Stimulated activated CD8-positive, alpha-beta memory T cell treated with anti-CD3 and anti-CD28 coated beads, Interleukin-7, amount 100 ng/mL, for 24 hours (primary cell): ENCODE measurements around the gene CD109.
"Not testable (repeated sequence)": the region's sequence is repeated elsewhere in the genome, so short reads cannot be mapped to it uniquely, and the experiment has no call there.

ENCODE experiments used
- DNase-seq: peaks from one replicate; pipeline ENCODE4 v3.0.0-alpha.2; 2020; ENCODE audit warnings: low read depth

The CD109 gene

DNA sequence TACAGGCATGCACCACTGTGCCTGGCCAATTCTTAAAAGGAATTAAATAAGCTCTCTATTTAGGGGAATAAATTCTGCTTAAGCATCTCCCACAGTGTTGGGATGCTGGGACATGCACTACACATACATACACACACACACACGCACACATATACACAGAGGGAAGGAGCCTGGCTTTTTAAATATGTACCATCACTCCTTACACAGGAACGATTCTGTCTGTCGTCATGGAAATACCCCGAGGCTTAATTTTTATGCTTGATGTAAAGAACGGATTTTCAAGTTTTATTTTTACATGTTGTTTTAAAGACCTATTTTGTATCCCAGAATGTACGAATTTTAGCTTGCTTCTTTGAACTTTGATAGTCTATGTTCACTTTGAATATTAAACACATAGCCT is 95.3 kb downstream of the CD109 start:
- DNase-seq, result no peak

GRCh38 chr6:73792738-73793137 is 96.7 kb downstream of the CD109 start:
- no peak for DNase-seq

DNA sequence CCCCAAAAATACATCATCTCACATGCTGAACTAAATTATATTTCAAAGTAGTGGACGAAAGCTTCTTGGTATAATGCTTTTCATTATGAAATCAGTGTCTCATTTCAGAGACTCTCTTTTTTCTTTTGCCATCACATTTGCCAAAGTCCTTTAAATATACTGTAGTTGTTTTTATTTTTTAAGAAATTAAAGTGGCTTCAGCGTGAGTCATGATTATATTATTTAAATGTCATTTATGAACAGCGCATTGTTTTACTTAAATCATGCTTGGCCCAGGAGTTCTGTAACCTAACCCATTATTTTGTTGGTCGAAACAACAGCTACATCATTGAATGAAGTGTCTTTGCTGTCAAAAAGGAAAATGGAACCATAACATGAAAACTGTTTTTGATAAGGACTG is 100.9 kb downstream of the CD109 start:
- no peak for DNase-seq

- no peak for DNase-seq
Observed at GRCh38 chr6:73797861-73798260, 101.9 kb downstream of the CD109 start.

DNA sequence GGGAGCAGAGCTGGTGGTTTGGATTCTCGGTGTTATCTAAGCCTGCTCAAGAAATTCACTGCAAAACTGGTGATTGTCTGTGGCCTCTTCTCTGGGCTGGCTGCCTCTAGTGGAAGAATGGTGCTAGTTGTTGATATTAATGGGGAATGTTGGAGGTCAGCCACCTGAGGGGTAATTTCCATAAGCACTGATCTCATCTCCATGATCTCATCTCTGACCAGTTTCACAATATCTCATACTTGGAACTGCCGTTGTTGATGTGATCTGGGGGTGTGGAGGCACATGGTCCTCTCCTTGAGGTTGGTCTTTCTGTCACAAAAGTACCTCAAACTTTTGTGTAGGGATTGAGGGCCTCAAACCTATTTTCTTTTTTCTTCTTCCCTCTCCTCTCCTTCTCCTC is 102.6 kb downstream of the CD109 start:
- DNase-seq, result no peak

DNA sequence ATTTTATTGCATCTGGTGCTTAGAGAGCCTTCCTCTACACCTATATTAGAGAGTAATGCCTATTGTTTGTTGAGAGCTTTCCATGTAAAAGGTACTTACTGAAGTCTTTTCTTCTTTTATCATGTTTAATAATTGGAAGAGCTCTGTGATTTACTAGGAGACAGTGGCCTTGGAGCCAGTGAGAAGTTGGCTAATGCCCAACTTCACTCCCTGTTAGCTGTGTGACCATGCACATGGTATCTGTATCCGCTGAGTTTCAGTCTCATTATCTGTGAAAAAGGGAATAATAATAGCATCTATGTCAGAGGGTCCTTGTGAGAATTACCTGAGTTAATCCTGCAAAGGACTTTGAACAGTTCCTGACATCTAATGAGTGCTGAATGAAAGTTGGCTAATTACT is 105.0 kb downstream of the CD109 start:
- no peak for DNase-seq

DNA sequence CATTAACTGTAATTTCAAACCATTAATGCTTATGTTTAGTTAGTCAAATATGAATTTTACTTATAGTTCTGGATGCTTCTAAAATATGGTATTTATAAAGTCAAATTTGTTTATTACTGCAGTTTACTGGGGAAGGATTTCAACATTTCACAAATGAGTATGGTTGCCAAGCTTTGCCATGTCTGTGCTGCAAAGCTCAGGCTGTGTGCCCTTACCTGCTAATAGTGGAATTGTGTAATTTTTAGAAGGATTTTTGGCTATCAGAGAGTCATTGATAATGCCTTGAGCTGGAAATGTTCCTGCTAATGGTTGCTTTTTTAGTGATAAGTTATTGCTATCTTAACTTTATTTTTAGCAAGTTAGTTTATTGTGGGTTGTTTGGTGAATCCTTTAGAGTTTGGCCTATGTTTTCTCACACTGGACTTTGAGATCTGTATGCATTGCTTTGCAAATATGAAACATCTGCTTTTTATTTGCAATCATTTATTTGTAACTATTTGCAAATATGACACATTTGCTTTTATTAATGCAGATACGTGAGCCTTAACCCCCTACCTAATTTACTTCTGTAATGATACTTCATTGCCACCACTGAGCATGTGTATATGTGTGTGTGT is 105.8 kb downstream of the CD109 start:
- no peak for DNase-seq

GRCh38 chr6:73802366-73802765 is 106.4 kb downstream of the CD109 start:
- DNase-seq, result no peak

GRCh38 chr6:73803562-73804241 is 107.7 kb downstream of the CD109 start:
- DNase-seq, result no peak

DNA sequence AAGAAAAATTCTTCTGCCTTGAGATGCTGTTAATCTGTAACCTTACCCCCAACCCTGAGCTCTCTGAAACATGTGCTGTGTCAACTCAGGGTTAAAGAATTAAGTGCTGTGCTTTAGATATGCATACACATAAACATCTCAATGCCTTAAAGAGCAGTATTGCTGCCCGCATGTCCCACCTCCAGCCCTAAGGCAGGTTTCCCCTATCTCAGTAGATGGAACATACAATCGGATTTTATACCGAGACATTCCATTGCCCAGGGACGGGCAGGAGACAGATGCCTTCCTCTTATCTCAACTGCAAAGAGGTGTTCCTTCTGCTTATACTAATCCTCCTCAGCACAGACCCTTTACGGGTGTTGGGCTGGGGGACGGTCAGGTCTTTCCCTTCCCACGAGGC is 109.2 kb downstream of the CD109 start:
- not testable (repeated sequence) for DNase-seq

DNA sequence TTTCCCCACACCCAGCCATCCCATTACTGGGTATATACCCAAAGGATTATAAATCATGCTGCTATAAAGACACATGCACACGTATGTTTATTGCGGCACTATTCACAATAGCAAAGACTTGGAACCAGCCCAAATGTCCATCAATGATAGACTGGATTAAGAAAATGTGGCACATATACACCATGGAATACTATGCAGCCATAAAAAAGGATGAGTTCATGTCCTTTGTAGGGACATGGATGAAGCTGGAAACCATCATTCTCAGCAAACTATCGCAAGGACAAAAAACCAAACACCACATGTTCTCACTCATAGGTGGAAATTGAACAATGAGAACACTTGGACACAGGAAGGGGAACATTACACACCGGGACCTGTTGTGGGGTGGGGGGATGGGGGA is 110.0 kb downstream of the CD109 start:
- DNase-seq, result not testable (repeated sequence)

- no peak for DNase-seq
Observed at GRCh38 chr6:73811706-73812105, 115.7 kb downstream of the CD109 start.

GRCh38 chr6:73817253-73817652 is 121.2 kb downstream of the CD109 start:
- DNase-seq, result no peak

GRCh38 chr6:73823046-73823735 is 127.2 kb downstream of the CD109 start:
- no peak for DNase-seq

GRCh38 chr6:73823832-73824231 is 127.8 kb downstream of the CD109 start:
- no peak for DNase-seq

DNA sequence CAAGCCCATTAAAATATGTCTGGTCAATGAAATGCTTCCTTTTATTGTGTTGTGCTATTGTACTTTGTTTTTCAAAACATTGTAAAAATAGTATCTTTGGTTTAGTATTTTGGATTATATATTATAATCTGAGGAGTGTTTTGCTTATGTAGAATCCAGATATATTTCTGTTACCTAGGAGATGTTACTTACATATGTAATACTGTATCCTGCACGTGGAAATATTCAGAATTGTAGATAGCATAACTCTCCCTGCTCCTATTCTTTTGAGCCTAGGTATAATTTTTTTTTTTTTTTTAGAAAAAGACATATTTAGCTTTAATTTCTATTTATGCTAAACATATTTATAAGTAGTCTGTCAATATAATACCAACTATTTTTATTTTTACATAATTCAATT is 130.6 kb downstream of the CD109 start:
- DNase-seq, result no peak

GRCh38 chr6:73830119-73830518 is 134.1 kb downstream of the CD109 start:
- no peak for DNase-seq

DNA sequence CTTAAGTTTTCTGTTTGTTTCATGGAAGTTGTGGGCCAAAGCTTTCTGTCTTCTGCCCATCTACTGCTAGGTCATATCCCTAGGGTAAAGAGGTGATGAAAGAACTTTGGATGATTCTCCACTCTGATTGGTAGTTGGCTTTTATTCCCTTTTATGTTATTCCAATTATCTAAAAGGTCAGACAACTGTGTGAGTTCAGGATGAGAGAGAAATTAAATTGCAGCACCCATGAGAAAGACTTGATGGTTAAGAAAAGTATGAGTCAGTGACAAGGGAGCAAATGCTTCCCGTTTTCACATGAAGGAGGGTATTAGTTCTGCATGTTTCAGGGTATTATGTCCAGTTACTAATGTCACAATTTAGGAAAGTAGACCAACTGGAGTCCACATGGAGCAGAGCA is 136.3 kb downstream of the CD109 start:
- DNase-seq, result no peak

GRCh38 chr6:73844696-73845095 is 148.7 kb downstream of the CD109 start:
- DNase-seq, result not testable (repeated sequence)

DNA sequence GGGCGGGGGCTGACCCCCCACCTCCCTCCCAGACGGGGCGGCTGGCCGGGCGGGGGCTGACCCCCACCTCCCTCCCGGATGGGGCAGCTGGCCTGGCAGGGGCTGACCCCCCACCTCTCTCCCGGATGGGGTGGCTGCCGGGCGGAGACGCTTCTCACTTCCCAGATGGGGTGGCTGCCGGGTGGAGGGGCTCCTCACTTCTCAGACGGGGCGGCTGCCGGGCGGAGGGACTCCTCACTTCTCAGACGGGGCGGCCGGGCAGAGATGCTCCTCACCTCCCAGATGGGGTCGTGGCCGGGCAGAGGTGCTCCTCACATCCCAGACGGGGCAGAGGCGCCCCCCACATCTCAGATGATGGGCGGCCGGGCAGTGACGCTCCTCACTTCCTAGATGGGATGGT is 155.0 kb downstream of the CD109 start:
- DNase-seq, result not testable (repeated sequence)

DNA sequence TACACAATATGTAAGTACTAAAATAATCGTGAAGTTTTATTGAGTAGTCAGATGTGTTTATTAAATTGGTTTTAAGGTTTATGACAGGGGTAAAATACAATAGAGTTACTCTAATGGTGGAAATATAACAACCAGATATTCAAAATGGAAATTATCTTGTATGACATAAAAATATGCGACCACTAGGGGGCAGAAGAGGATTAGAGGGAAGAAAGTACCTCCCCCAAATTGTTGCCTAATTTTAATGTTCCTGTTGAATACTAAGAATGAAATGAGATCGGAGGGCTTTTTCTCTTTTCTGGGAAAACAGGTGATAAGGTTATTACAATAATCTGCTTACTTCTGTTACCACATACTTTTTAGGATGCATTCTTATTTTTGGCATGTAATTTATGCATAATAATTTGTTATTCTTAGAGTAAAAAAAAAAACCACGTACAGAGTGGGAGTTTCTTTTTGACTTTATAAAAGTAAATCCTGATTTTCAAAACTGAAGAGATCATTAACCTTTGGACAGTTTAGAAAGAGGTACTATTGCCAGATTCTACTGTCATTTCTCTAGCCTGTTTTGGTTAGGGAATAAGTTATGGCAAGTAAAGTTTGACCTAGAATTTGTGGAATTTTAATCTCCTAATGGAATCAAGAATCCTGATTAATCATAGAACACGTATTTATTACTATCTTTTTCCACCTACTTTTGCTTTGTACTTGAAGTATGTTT is 159.2 kb downstream of the CD109 start:
- no peak for DNase-seq

- no peak for DNase-seq
Observed at GRCh38 chr6:73857341-73857890, 161.4 kb downstream of the CD109 start.

DNA sequence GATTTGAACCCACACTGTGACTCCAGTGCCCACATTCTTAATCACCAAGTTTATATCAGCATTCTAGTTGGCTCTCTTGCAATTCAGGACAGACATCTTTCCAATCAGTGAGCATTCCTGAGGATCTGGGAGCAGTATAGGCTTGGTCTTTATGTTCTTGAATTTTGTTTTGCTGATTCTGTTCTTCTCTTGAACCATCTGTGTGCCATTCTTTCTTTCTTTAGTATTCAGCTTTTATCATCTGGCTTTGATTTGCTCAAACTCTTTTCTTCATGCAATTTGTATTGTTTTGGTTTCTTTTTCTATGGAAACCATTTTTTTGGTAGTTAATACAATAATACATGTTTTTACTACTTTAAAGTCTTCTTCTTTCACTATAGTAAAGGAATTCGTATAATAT is 162.4 kb downstream of the CD109 start:
- DNase-seq, result no peak
